HepG2 (cell line): Measurements from ENCODE around the gene PPP1R12C. TPM values are rescaled to one million over a fixed set of nuclear protein-coding genes. Genes with fewer than 3 reads are reported as not detected.

ENCODE experiments used
- ARID3A ChIP-seq: IDR thresholded peaks from 2 replicates; pipeline ENCODE4 v1.6.1; 2012; ENCODE audit warnings: low read depth, low read length, improper control_type of control experiment
- CERS6 ChIP-seq: sonication (generic); formaldehyde crosslinking; IDR thresholded peaks from 2 replicates; pipeline ENCODE4 v1.5.0; 2020; ENCODE audit warnings: missing genetic modification reagents
- FOXP4 ChIP-seq: sonication (generic); formaldehyde crosslinking; IDR thresholded peaks from 2 replicates; pipeline ENCODE4 v1.4.0; 2020; ENCODE audit warnings: missing genetic modification reagents
- HNRNPLL ChIP-seq: fragments of 200-400 bp; formaldehyde crosslinking; IDR thresholded peaks from 2 replicates; pipeline ENCODE4 v1.6.1; 2017; ENCODE audit warnings: mild to moderate bottlenecking, low read depth, low read length; ENCODE audit not compliant: poor library complexity, severe bottlenecking
- HOXA3 ChIP-seq: sonication (generic); formaldehyde crosslinking; IDR thresholded peaks from 2 replicates; pipeline ENCODE4 v1.5.0; 2020; ENCODE audit warnings: missing genetic modification reagents
- JUND ChIP-seq: sonication (generic); formaldehyde crosslinking; IDR thresholded peaks from 2 replicates; pipeline ENCODE4 v1.8.0; 2022; ENCODE audit warnings: mild to moderate bottlenecking, missing genetic modification reagents
- KDM5A ChIP-seq: fragments of 200-600 bp; sonication (generic); IDR thresholded peaks from 2 replicates; pipeline ENCODE4 v1.7.0; 2018; ENCODE audit warnings: antibody characterized with exemption, mild to moderate bottlenecking, low read length, borderline replicate concordance
- NKX3-1 ChIP-seq: sonication (generic); formaldehyde crosslinking; IDR thresholded peaks from 2 replicates; pipeline ENCODE4 v1.5.0; 2020; ENCODE audit warnings: missing genetic modification reagents
- RAD21 ChIP-seq: fragments of 450-650 bp; formaldehyde crosslinking; IDR thresholded peaks from 2 replicates; pipeline ENCODE4 v1.5.0; 2020; ENCODE audit warnings: mild to moderate bottlenecking
- RARA ChIP-seq: IDR thresholded peaks from 2 replicates; pipeline ENCODE4 v1.6.1; 2016; ENCODE audit warnings: missing genetic modification reagents, missing compliant biosample characterization
- REST ChIP-seq, 2 experiments: IDR thresholded peaks; 2 replicates each; pipeline ENCODE4 v1.6.1; 2011 to 2012; ENCODE audit warnings: low read length in 2 of 2, borderline replicate concordance in 1 of 2, low read depth in 1 of 2, mild to moderate bottlenecking in 1 of 2, moderate library complexity in 1 of 2
- TRIM24 ChIP-seq: sonication (generic); formaldehyde crosslinking; IDR thresholded peaks from 2 replicates; pipeline ENCODE4 v1.8.0; 2022; ENCODE audit warnings: mild to moderate bottlenecking, missing genetic modification reagents
- ZFAT ChIP-seq: sonication (generic); formaldehyde crosslinking; conservative IDR thresholded peaks from 2 replicates; pipeline ENCODE4 v1.8.1; 2023; ENCODE audit warnings: missing genetic modification reagents, inconsistent platforms
- ZNF17 ChIP-seq: sonication (generic); formaldehyde crosslinking; IDR thresholded peaks from 2 replicates; pipeline ENCODE4 v1.5.0; 2020; ENCODE audit warnings: mild to moderate bottlenecking, missing genetic modification reagents
- ZNF333 ChIP-seq: sonication (generic); formaldehyde crosslinking; IDR thresholded peaks from 2 replicates; pipeline ENCODE4 v1.4.0; 2020; ENCODE audit warnings: mild to moderate bottlenecking, missing genetic modification reagents, borderline replicate concordance
- ZSCAN5A ChIP-seq: sonication (generic); formaldehyde crosslinking; IDR thresholded peaks from 2 replicates; pipeline ENCODE4 v1.8.0; 2022; ENCODE audit warnings: mild to moderate bottlenecking, missing genetic modification reagents, borderline replicate concordance
- polyA plus RNA-seq, 8 experiments: library from polyadenylated mRNA; depleted of rRNA in 3 of 8; stranded (reverse) in 7 of 8; unstranded in 1 of 8; fragments of >200 nt; fragmentation: Illumina TruSeq in 4 of 8; extraction: Trizol in 4 of 8; gene quantifications; 2 replicates each; pipeline versions ENCODE4 v1.2.1 to v1.2.3, GENCODE V29; 2011 to 2016; ENCODE audit warnings: low read depth in 4 of 8, missing spikeins in 1 of 8, mixed read lengths in 1 of 8; ENCODE audit not compliant: insufficient read depth in 1 of 8
- total RNA-seq, 5 experiments: library from RNA; depleted of rRNA; stranded (reverse); fragments of >200 nt; fragmentation: Illumina TruSeq; extraction: Trizol; gene quantifications; 2 replicates each; pipeline ENCODE4 v1.2.3, GENCODE V29; 2016; ENCODE audit warnings: low read depth in 1 of 5

The PPP1R12C gene
- total and polyA plus RNA-seq, 2 of the 13 experiments (the other 11 are each of a cell fraction or from before 2014, with no cell fraction given): 29.7 to 30.3 TPM

- TF ChIP-seq ARID3A: no peak
- TF ChIP-seq HNRNPLL: peak; percentile 56
- no peak for TF ChIP-seq TRIM24 (CRISPR knock-in tag)
- no peak for TF ChIP-seq ZSCAN5A (CRISPR knock-in tag)
- no peak for TF ChIP-seq RARA
- 0 out of 2 replicates have a peak, but pooled peaks have one; percentile 27 for TF ChIP-seq ZNF333 (CRISPR knock-in tag)
- TF ChIP-seq FOXP4 (CRISPR knock-in tag): no peak
- TF ChIP-seq KDM5A: peak; percentile 26; the same call in 1 of the 2 replicates
- TF ChIP-seq HOXA3 (CRISPR knock-in tag): peak; percentile 67; the same call in 1 of the 2 replicates
- no peak for TF ChIP-seq ZNF17 (CRISPR knock-in tag)
- no peak for TF ChIP-seq CERS6 (CRISPR knock-in tag)
- TF ChIP-seq RAD21 (CRISPR knock-in tag): no peak
- TF ChIP-seq ZFAT (CRISPR knock-in tag): no peak
- no peak for TF ChIP-seq NKX3-1
- no peak for TF ChIP-seq JUND (CRISPR knock-in tag)
- no peak for TF ChIP-seq REST (IDR thresholded peaks at IDR 0.05; ENCODE audit: borderline replicate concordance in 1 of 2, low read depth in 1 of 2, low read length in 2 of 2)
Observed at GRCh38 chr19:55117663-55118391, 390 bp upstream of the PPP1R12C start (continued).
